ENCODE data around the gene CLIC4. TPM values are rescaled to one million over a fixed set of nuclear protein-coding genes. Genes with fewer than 3 reads are reported as not detected.
A peak's percentile ranks its signal among the peaks of the same experiment; 100 is the strongest.
"Not testable (repeated sequence)": the region's sequence is repeated elsewhere in the genome, so short reads cannot be mapped to it uniquely, and the experiment has no call there.

CLIC4 gene
- total RNA-seq, 2 donors from 2014 or later = 164 to 263 TPM

DNA sequence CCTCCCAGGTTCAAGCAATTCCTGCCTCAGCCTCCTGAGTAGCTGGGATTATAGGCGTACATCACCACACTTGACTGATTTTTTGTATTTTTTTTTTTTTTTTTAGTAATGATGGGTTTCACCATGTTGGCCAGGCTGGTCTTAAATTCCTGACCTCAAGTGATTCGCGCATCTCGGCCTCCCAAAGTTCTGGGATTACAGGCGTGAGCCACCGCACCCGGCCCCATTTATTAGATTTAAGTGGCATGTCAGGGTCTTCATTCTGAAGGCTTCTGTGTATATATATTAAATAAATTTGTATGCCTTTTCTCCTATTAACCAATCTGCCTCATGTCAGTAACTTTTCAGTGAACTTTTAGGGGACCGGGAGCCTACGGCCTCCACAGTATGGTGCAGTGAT, 6.0 kb upstream of the CLIC4 start:
- no peak for DNase-seq
- intact Hi-C loops (cut with DNase I) = no loop called here

GRCh38 chr1:24742090-24742938, 2.9 kb upstream of the CLIC4 start:
- DNase-seq (no peak), ATAC-seq (no peak)
- intact Hi-C loops (cut with DNase I) = loop anchor here (10.0 kb wide), 3 partner anchors 48 to 492 kb away; partner anchors contain the start of gene SYF2 (in 1 of the 2)

More for the DNA sequence above, 6.0 kb upstream of the CLIC4 start:
- ATAC-seq = no peak

DNA sequence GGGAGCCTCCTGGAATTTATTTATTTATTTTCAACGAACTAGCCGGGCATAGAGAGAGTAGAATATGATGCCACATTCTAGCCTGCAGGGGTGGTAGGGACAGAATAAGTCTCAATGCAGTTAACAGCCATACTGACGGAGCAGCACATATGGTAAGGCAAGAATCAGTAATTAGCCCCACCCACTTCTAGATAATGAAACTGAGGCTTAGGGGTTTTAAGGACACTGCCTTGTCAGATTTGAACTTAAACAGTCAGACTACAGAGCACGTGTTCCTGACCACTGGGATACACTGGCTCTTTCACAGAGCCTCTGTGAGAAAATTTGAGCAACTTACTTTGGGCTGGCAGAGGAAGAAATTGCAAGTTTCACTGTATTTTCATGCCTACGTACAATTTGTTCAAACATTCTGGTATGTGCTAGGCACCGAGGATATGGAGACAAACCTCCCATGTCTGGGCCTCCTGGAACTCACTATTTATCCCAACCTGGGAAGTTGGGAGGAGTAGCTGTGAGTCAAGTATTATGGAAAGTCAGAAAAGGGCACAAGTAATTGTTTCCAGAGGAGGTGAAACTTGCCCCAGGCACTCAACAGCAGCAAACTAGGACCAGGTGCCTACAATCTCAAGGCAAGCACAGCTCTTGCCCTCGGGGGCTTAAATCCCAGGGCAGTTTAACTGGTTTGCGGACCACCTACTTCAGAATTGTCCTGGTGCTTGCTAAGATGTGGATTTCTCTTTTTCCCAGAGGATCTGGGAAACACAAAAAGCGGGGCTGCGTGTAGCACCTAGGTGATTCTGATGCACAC, 1.6 kb upstream of the CLIC4 start:
- intact Hi-C loops (cut with DNase I) = loop anchor here (2.0 to 10.0 kb wide), 4 partner anchors 49 to 491 kb away; partner anchors contain the start of gene SYF2 (in 1 of the 2)
- ATAC-seq (no peak), DNase-seq (no peak)

GRCh38 chr1:24745711-24746413, 615 bp downstream of the CLIC4 start:
- DNase-seq (peak; percentile 62), ATAC-seq (peak; percentile 15 to 29)

GRCh38 chr1:24748191-24749121, 3.2 kb downstream of the CLIC4 start:
- intact Hi-C loops (cut with DNase I) = loop anchor here (5.0 to 10.0 kb wide), 4 partner anchors 44 to 486 kb away; partner anchors contain the start of gene SYF2 (in 1 of the 2)
- ATAC-seq = no peak
- DNase-seq = no peak

More at GRCh38 chr1:24745711-24746413, 615 bp downstream of the CLIC4 start:
- intact Hi-C loops (cut with DNase I) = loop anchor here (2.0 to 10.0 kb wide), 6 partner anchors 46 to 489 kb away; partner anchors contain the start of gene SYF2 (in 1 of the 2)

- ATAC-seq = no peak
- intact Hi-C loops (cut with DNase I) = loop anchor here (5.0 to 10.0 kb wide), 4 partner anchors 43 to 486 kb away; partner anchors contain the start of gene SYF2 (in 1 of the 2)
- no peak for DNase-seq
Measured at GRCh38 chr1:24749252-24749651, 4.0 kb downstream of the CLIC4 start.

GRCh38 chr1:24749886-24750285, 4.6 kb downstream of the CLIC4 start:
- DNase-seq (no peak), ATAC-seq (no peak)
- intact Hi-C loops (cut with DNase I) = loop anchor here (5.0 to 10.0 kb wide), 4 partner anchors 42 to 485 kb away; partner anchors contain the start of gene SYF2 (in 1 of the 2)

DNA sequence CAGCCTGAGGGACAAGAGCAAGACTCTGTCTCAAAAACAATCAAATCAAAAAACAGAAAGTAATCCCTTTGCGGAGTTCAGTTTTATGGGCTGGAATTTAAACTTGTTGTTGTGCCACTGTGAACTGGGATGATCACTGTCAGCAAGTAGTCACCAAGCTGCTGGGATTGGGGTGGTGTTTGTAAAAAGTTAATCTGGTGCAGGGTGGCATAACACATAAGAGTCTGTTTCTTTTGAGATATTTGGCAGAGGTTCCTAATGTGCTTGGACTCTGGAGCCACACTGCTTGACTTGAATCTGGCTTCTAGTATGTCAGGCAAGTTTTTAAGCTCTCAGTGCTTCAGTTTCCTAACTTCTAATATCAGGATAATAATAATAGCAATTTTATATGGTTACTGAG, 6.6 kb downstream of the CLIC4 start:
- no peak for DNase-seq
- intact Hi-C loops (cut with DNase I) = no loop called here

DNA sequence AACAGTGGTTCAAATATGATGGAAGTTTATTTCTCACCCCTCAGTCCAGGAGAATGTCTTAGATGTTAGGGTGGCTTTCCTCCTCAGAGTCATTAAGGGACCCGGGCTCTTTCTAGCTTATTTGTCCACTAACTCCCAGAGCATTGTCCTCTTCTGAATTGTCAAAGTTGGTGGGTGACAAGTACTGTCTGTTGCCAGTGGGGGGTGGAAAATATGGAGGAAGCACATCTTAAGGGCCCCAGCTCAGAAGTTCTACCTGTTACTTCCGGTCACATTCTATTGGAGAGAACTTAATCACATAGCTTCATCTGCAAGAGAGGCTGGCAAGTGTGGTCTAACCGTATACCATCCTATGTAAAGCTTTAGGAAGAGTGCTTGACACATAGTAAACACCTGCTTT, 7.1 kb downstream of the CLIC4 start:
- DNase-seq (no peak), ATAC-seq (no peak)
- intact Hi-C loops (cut with DNase I) = no loop called here

More for the DNA sequence above, 6.6 kb downstream of the CLIC4 start:
- peak; percentile 38 to 78 for ATAC-seq

DNA sequence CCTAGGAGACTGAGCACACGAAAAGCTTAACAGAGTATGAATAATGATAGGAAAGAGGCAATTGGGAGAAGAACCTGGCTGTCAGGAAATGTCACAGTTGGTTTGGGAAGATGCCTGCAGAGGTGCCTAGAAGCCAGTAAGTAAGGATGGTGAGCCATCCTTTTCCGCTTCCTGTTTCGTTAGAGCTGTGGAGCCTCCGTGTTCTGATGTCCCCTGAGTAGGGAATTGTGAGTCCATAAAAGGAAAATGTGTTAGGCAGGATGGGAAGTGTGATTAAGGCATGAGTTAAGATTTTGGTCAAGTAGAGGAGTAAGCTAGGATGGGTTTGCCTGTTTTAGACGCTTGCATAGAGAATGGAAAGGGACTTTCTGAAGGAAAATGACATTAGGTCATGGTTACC, 9.0 kb downstream of the CLIC4 start:
- intact Hi-C loops (cut with DNase I) = no loop called here
- DNase-seq (no peak), ATAC-seq (peak in 1 of 2 donors; percentile 25)

GRCh38 chr1:24755323-24755722, 10.1 kb downstream of the CLIC4 start:
- intact Hi-C loops (cut with DNase I); ATAC-seq; DNase-seq: not testable (repeated sequence)

DNA sequence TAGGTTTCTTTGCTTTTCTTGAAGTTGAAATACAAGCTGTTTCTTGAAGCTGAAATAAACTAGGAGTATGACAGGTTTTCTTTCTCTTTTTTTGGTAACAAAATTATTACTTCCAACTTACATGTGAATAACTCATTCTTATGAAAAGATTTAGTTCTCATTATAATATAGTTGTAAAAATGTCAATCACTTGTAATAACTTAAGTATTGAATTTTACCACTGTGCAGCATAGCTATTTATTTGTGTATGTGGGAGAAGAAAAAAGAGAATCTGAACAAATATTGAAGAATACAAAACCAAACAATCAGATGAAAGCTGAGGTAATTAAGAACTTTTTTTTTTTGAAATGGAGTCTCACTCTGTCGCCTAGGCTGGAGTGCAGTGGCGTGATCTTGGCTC, 11.1 kb downstream of the CLIC4 start:
- ATAC-seq (no peak), DNase-seq (no peak)
- intact Hi-C loops (cut with DNase I) = no loop called here

- intact Hi-C loops (cut with DNase I) = no loop called here
- DNase-seq (no peak), ATAC-seq (no peak)
Measured at GRCh38 chr1:24759492-24759891, 14.2 kb downstream of the CLIC4 start.

DNA sequence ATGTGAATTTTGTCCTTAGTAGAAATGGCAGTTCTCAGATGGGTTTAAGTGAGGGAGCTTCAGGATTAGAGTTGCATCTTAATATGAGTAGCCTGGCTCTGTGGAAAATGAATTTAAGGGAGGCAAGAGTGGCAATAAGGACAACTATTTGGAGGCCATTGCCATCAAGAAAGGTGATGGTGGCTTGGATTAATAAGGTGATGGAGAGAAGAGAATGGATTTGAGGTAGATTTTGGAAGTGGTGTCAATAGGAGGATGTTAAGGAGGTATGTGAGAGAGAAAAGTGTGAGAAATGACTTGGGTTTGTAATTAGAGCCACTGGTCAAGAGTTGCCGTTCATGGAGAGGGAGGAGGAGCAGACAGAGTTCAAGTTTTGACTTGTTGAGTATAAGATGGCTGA, 16.3 kb downstream of the CLIC4 start:
- intact Hi-C loops (cut with DNase I) = no loop called here
- DNase-seq (no peak), ATAC-seq (no peak)

DNA sequence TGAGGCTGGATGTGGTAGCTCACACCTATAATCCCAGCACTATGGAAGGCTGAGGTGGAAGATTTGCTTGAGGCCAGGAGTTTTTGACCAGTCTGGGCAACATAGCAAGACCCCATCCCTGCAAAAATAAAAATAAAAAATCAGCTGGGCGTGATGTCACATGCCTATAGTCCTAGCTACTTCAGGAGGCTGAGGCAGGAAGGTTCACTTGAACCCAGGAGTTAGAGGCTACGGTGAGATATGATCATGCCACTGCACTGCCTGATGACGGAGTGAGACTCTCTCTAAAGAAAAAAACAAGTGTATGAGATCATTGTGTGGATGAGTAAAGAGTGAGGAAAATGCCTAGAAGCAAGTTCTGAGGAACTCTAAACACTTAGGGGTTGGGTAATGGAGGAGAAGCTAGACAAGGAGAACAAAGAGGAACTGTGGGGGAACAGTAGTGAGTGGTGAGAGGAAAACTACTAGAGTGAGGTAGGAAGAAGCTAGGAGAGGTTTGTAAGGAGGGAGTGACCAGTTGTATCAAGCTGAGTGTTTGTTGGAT, 17.0 kb downstream of the CLIC4 start:
- intact Hi-C loops (cut with DNase I) = no loop called here
- DNase-seq (no peak), ATAC-seq (peak in 1 of 2 donors; percentile 62)

GRCh38 chr1:24763671-24764070, 18.4 kb downstream of the CLIC4 start:
- intact Hi-C loops (cut with DNase I) = no loop called here
- DNase-seq (no peak), ATAC-seq (no peak)

GRCh38 chr1:24764439-24764838, 19.2 kb downstream of the CLIC4 start:
- no peak for ATAC-seq
- intact Hi-C loops (cut with DNase I) = no loop called here

GRCh38 chr1:24764848-24765247, 19.6 kb downstream of the CLIC4 start:
- ATAC-seq = no peak
- intact Hi-C loops (cut with DNase I) = no loop called here
- DNase-seq = no peak

More at GRCh38 chr1:24764439-24764838, 19.2 kb downstream of the CLIC4 start:
- no peak for DNase-seq

Data from left cardiac atrium (tissue), 4 donors.